GM19452 (cell line): ENCODE data around the gene ACVR1.

Experiments used
- ATAC-seq: cut with Tn5 transposase; IDR thresholded peaks from one replicate; pipeline ENCODE4 v1.9.1; 2021; ENCODE audit not compliant: unreplicated experiment

The ACVR1 gene

GRCh38 chr2:157793053-157793612, 83.0 kb downstream of the ACVR1 start:
- no peak for ATAC-seq

GRCh38 chr2:157792335-157793052, 83.6 kb downstream of the ACVR1 start:
- ATAC-seq, result no peak

- no peak for ATAC-seq
Measured at GRCh38 chr2:157790780-157791179, 85.3 kb downstream of the ACVR1 start.

GRCh38 chr2:157789933-157790511, 86.1 kb downstream of the ACVR1 start:
- ATAC-seq, result no peak

GRCh38 chr2:157789256-157789655, 86.9 kb downstream of the ACVR1 start:
- ATAC-seq, result no peak

GRCh38 chr2:157788201-157788600, 87.9 kb downstream of the ACVR1 start:
- no peak for ATAC-seq

GRCh38 chr2:157787364-157787938, 88.7 kb downstream of the ACVR1 start:
- ATAC-seq, result no peak

DNA sequence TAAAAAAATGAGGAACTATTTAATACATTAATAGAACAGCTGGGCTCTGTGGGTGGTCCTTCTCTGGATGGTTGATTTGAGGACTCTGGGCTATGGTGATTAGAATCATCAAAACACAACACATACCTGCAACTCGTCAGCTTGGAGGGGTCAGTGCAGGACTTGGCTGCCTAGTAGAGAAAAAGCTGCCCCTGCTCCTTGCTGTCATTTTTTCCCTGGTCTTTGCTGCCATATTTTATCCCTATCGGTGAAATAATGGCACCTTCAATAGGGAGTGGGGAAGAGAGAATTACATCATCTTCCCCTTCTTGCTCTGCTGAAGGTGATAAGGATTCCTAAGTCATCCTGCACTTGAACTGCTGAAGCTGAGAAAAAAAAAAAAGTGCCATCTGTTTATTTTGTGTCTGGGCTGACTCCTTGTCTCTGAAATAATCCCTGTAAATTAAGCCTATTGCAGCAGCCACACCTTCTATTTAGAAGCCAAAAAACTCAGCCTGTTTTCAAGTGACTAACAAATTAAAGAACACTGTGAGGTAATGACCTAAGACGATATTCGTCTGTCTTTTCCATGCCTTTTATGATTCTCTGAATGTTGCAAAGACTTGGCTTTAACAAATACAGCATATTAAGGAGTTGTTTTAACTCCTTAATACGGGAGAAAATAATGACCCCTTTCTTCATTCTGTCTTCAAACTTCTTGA, 89.3 kb downstream of the ACVR1 start:
- ATAC-seq, result no peak

GRCh38 chr2:157785866-157786662, 90.1 kb downstream of the ACVR1 start:
- no peak for ATAC-seq

GRCh38 chr2:157785200-157785599, 90.9 kb downstream of the ACVR1 start:
- no peak for ATAC-seq

DNA sequence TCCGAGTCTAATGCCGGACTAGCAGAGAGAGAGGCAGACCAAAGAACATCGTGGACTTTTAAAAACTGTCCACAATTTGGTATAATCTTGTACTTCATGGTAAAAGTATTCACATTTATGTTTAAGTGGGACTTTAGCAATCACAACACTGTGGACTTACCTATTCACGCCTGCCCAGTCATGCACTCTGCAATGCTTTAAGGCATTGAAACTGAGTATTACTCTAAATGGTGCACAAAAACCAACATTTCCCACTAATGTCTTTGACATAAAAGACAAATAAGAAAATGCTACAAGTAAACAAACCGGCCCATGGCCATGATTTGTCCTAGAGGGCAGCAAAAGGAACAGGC, 91.3 kb downstream of the ACVR1 start:
- ATAC-seq, result no peak

GRCh38 chr2:157784169-157784822, 91.8 kb downstream of the ACVR1 start:
- ATAC-seq, result no peak

DNA sequence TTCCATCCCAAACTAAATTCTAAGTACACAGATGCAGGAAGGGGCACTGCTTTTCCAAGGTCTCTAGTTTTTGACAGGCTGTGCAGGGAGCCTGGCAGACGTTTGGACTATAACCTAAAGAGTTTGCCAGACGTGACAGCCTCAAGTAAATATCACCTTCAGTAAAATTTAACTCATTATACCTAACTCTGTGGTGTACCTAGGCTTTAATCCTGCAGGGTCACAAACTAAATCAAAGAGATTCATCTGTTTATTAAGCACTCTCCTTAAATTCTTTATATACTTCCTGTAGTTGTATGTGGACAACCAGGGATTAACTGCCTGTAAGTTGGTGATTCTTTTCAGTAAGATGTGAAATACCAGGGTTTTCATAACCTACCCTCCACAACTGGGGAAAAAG, 92.9 kb downstream of the ACVR1 start:
- no peak for ATAC-seq

GRCh38 chr2:157782057-157782845, 93.9 kb downstream of the ACVR1 start:
- ATAC-seq, result no peak

DNA sequence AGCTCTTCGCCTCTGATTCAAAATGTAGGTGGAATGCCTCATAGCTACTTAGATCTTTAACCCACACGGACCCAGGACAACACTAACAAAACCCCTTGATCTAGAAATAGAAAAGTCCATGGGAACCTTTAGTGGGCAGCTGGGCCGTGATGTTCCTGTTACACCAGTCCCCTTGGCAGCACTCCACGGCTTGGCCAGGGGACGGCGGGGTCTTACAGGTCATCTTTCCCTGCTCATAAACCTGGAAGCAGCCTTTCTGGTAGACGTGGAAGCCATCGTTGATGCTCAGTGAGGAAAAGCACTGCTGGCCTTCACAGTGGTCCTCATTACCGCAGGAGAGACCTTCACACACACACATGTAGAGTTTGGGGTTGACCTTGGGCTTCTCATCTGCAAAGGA, 95.9 kb downstream of the ACVR1 start:
- no peak for ATAC-seq

DNA sequence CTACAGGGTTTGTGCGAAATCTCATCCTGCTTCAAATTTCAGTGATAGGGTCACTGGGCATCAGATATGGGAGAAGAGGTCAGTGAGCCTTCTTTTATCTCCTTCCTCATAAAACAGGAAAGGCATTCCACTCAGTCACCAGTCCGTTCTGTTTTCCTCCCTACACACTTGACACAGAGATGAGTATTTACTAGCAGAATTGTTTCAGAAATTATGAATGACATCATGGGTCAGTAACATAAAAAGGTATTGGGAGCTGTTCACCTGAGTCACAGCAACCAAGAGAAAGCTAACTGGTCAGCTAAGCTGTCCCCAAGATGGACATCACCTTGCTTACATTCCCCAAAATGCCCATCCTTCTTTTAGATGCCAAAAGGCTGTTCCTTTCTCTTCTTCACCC, 96.3 kb downstream of the ACVR1 start:
- no peak for ATAC-seq

DNA sequence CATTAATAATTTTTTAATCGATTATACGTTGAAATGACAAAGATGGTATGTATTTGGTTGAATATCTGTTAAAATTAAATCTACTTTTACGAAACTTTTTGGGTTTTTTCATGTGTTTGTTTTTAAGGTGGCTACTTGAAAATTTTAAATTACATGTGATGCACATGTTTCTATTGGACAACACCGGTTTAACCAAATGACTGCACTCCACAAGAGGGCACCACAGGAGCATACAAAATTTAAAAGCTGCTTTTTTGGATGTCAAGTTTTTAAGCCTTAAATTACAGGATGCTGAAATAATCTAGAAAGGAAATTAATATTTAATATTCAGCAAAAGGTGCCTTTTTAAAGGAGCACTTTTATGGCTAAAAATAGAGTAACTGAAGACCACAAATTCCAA, 98.7 kb downstream of the ACVR1 start:
- no peak for ATAC-seq

- ATAC-seq, result no peak
Measured at GRCh38 chr2:157771234-157771633, 104.9 kb downstream of the ACVR1 start.

- no peak for ATAC-seq
Measured at GRCh38 chr2:157769856-157770255, 106.3 kb downstream of the ACVR1 start.

GRCh38 chr2:157764386-157764785, 111.7 kb downstream of the ACVR1 start:
- ATAC-seq, result no peak
